Keratinocyte (primary cell): ENCODE results near the gene CEP131.

Source experiments
- EZH2 ChIP-seq: IDR thresholded peaks from one replicate; pipeline ENCODE4 v1.6.1; 2012; ENCODE audit warnings: inconsistent platforms, mild to moderate bottlenecking, low read length, moderate library complexity
- TF ChIP-seq, protein P1 (sequence below), 3 experiments: IDR thresholded peaks in 1 of 3; conservative IDR thresholded peaks in 1 of 3; optimal IDR thresholded peaks in 1 of 3; 2 replicates in 2 of 3; 3 replicates in 1 of 3; pipeline versions ENCODE3 to v1.5.1; 2011; ENCODE audit warnings: low read length in 3 of 3, mild to moderate bottlenecking in 3 of 3, moderate library complexity in 2 of 3, control low read depth in 1 of 3, inconsistent platforms in 1 of 3; ENCODE audit not compliant: insufficient read depth in 2 of 3; ENCODE audit errors: extremely low read depth in 1 of 3

DNA sequence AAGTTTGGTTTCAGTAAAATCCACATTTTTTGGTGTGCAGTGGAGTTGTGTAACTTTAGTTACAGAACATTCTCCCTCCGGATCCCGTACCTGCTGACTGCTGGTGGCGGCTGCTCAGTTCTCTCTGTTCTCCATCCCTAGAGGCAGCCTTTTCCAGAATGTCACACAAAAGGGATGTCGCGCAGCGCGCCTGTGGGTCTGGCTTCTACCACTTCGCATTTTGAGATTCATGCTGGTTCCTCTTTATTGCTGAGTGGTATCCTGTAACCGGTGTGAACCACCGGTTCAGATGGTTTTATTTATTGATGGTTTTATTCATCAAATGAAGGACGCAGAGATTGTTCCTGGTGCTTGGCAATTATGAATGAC, 981 bp upstream of the CEP131 start:
- TF ChIP-seq, protein P1, sequence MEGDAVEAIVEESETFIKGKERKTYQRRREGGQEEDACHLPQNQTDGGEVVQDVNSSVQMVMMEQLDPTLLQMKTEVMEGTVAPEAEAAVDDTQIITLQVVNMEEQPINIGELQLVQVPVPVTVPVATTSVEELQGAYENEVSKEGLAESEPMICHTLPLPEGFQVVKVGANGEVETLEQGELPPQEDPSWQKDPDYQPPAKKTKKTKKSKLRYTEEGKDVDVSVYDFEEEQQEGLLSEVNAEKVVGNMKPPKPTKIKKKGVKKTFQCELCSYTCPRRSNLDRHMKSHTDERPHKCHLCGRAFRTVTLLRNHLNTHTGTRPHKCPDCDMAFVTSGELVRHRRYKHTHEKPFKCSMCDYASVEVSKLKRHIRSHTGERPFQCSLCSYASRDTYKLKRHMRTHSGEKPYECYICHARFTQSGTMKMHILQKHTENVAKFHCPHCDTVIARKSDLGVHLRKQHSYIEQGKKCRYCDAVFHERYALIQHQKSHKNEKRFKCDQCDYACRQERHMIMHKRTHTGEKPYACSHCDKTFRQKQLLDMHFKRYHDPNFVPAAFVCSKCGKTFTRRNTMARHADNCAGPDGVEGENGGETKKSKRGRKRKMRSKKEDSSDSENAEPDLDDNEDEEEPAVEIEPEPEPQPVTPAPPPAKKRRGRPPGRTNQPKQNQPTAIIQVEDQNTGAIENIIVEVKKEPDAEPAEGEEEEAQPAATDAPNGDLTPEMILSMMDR (optimal IDR thresholded peaks at IDR 0.05 in 1 of 3, IDR thresholded peaks at IDR 0.05 in 1 of 3, conservative IDR thresholded peaks at IDR 0.05 in 1 of 3; ENCODE audit: extremely low read depth in 1 of 3, insufficient read depth in 2 of 3, low read length in 3 of 3) = no peak
- TF ChIP-seq EZH2 = no peak
